NCI-H1436 (cell line): ENCODE results near the gene INVS.
A peak's percentile ranks its signal among the peaks of the same experiment; 100 is the strongest.
"Not testable (repeated sequence)": the region's sequence is repeated elsewhere in the genome, so short reads cannot be mapped to it uniquely, and the experiment has no call there.

Source experiments
- DNase-seq: peaks from one replicate; lab custom pipeline; 2025; lab: John Stamatoyannopoulos, UW

The INVS gene, protein sequence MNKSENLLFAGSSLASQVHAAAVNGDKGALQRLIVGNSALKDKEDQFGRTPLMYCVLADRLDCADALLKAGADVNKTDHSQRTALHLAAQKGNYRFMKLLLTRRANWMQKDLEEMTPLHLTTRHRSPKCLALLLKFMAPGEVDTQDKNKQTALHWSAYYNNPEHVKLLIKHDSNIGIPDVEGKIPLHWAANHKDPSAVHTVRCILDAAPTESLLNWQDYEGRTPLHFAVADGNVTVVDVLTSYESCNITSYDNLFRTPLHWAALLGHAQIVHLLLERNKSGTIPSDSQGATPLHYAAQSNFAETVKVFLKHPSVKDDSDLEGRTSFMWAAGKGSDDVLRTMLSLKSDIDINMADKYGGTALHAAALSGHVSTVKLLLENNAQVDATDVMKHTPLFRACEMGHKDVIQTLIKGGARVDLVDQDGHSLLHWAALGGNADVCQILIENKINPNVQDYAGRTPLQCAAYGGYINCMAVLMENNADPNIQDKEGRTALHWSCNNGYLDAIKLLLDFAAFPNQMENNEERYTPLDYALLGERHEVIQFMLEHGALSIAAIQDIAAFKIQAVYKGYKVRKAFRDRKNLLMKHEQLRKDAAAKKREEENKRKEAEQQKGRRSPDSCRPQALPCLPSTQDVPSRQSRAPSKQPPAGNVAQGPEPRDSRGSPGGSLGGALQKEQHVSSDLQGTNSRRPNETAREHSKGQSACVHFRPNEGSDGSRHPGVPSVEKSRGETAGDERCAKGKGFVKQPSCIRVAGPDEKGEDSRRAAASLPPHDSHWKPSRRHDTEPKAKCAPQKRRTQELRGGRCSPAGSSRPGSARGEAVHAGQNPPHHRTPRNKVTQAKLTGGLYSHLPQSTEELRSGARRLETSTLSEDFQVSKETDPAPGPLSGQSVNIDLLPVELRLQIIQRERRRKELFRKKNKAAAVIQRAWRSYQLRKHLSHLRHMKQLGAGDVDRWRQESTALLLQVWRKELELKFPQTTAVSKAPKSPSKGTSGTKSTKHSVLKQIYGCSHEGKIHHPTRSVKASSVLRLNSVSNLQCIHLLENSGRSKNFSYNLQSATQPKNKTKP

DNA sequence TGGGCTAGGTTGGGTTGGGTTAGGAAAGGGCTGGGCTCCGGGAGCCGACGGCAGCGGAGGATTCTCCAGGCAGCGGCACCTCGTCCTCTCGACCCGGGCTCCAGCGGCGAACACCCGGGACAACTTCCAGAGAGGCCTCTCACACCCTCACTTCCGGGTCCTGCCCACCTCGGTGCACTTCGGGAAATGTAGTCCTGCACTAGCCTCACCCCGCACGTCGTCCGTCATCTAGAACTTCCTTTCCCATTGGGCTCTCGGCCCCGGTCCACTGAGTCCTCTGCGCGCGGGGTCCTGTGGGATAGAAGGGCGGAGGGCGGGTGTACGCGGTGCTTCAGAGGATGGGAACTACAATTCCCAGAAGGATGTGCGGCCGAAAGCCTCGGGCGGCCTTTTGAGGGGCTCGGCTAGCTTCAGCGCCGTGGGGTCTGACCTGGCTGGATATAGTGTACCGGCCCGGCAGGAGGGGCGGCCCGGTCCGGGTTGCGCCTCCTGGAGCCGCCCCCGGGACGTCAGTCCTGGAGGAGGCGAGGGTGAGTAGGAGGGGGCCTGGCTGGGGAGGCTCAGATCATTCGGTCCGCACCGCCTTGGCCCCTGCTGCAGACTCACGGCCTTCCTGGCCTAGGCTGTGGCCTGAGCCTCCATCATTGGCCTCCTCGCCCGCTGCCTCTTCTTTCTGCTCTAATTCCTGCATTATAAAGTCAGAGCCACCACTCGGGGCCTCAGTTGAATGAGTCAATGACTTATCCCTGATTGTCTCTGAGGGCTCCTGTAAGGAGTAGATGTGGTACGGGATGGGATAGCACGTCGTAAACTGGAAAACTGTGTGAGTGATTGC, at the start of gene INVS, which contains the start of gene ERP44:
TSS of gene INVS (plus strand) at position 357 of the 835 bp plus-strand sequence. CDS start 5,279 bp downstream, outside the sequence.
TSS of gene ERP44 (minus strand) at position 114 of the 835 bp plus-strand sequence. CDS start 160 bp downstream, outside the sequence.
- DNase-seq = peak; percentile 98

DNA sequence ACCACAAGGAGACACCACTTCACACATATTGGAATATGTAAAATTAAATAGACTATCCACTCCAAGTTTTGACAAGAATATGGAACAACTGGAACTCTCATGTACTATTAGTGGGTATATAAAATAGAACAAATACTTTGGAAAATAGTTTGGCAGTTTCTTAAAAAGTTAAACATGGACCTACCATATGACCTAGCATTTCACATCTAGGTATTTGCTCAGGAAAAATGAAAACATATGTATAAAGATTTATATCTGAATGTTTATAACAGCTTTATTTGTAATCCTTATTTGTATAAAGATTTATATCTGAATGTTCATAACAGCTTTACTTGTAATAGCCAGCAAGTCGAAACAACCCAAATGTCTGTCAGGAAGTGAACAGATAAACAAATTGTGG, 49.5 kb upstream of the INVS start:
- no peak for DNase-seq

DNA sequence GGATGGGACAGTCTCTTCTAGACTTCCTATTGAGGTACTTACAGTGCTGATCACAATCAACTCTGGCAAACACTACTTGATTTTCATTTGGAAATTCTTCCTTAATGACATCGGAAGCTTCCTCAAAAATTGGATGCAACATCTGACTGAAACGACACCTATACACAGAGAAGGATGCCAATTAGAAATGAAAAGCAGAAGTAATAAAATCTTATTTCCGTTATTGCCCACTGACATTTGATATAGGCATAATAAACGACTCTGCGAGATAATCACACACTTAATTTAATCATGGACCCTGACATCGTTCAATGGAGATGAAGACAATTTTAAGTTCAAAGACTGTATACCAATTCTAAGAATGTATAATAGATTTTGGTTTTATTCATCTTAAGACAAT, 46.7 kb upstream of the INVS start:
- no peak for DNase-seq

DNA sequence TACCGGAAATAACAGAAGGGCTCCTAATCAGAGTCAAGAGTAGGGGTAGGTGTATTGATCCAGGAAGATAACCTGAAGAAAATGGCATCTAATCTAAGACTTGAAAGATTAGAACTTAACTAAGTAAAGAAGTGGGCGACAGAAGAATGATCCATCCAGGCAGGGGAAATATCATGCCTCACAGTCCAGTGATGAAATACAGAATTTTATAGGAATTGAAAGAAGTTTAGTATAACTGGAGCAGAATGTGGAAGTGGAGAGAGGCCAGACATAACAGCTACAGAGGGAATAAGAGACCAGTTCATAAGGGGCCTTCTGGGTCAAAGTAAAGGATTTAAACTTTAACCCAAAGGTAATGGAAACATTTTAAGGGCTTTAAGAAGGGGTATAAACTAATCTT, 42.5 kb upstream of the INVS start:
- no peak for DNase-seq

DNA sequence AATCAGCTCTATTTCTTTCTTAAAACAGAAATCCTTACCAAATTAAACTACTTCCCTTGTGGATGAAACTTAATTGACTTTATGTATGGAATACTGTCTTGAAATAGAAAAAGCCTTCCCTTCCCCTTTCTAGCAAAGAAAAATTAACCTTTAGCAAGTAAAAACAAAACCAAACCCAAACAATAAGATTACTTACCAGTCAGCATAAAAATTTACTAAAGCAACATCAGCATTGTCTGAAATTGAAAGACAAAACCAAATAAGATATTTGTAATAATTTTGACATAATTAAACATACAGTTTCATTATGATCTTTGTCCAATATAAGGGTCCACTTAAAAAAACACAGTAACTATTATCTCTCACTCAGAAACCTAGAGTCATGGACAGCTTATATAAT, 41.4 kb upstream of the INVS start:
- DNase-seq = no peak

DNA sequence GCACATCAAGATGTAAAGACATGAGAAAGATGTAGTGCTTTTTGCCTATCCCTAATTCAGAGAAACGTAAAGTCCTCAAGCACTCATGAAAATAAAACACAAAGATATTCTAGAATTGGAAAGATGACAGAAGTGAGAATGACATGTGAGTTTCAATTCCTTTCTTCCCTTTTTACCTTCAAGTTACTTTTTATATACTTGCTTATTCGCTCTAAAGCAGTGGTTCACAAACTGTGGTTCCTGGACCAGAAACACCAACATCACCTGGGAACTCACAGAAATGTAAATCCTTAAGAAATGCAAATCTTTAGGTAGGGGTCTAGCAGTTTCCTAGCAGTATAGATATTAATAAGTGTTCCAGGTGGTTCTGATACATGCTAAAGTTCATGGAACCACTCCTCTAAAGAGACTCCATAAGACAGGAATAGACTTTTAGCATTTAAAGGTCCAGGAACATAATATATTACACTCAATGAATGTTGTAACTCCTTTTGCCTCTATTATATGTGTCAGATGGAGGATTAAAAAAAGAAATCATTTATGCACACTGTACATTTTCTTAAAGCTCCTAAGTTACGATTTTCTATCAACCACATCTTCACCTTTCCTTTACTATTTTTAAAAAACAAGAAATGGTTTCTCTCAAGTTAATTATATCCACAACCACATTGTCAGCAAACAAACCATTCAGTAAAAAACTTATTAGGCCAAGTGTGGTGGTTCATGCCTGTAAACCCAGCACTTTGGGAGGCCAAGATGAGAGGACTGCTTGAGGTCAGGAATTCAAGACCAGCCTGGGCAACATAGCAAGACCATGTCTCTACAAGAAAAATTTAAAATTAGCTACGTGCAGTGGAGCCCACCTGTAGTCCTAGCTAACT, 40.1 kb upstream of the INVS start:
- DNase-seq = no peak

DNA sequence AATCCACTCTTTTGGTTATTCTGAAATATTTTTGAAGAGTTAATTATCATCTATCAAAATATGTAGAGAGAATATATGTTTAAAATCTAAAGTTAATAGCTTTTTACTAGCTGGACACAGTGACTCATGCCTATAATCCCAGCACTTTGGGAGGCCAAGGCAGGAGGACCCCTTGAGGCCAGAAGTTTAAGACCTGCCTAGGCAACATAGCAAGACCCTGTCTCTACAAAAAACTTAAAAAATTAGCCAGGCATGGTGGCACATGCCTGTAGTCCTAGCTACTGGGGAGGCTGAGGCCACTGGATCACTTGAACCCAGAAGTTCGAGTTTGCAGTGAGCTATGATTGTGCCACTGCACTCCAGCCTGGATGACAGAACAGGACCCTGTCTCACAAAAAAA, 36.4 kb upstream of the INVS start:
- not testable (repeated sequence) for DNase-seq

DNA sequence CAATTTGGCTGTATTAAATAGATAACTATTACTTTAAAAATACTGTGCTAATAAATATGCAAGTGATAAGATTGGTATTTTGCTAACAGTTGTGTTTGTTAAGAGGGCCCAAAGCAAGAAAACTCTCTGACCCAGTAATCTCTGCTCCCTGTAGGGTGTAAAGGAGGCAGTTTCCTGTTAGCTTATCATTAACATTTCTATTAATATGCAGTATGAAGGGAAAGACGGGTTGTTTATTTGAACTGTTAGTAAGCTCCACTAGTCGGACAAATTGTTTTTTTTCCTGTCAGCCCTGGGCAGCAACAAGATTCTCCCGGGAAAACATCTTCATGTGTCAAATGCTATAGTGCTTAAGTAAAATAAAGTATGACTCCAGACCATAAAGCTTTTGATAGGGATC, 35.9 kb upstream of the INVS start:
- DNase-seq = no peak

DNA sequence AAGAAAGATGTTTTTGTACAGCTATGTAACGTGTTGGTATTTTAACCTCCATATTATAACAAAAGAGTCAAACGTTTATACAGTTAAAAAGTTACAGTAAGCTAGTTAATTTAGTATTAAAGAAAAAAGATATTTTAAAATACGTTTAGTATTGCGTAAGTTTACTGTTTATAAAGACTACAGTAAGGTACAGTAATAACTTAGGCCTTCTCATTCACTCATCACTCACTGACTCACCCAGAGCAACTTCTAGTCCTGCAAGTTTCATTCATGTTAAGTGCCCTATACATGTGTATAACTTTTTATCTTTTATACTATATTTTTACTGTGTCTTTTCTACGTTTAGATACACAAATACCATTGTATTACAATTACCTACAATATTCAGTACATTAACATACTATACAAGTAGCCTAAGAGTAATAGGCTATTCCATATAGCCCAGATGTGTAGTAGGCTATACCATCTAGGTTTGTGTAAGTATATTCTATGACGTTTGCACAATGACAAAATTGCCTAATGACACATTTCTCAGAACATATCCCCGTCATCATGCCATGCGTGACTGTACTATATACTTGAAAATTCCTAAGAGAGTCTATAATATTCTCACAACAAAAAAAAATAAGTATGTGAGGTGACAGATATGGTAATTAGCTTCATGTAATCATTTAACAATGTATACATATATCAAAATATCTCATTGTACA, 34.0 kb upstream of the INVS start:
- no peak for DNase-seq

DNA sequence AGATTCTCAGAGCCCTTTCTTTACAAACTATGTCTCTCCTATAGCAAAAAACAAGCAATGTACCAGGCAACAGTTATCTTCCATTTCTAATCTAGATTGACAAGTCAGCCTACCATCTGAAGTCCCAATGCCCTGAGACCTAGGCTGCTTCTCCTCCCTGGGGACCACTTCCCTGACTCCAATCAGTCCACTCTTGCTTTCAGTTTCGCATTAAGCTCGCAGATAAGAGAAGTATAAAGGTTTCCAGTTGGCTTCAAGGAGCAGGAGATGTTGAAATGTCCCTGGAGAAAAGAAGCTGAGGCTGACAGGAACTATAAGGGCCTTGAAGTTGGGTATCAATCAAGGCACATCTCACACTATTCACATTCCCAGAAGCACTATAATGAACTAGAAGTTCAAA, 32.5 kb upstream of the INVS start:
- DNase-seq = peak; percentile 29

DNA sequence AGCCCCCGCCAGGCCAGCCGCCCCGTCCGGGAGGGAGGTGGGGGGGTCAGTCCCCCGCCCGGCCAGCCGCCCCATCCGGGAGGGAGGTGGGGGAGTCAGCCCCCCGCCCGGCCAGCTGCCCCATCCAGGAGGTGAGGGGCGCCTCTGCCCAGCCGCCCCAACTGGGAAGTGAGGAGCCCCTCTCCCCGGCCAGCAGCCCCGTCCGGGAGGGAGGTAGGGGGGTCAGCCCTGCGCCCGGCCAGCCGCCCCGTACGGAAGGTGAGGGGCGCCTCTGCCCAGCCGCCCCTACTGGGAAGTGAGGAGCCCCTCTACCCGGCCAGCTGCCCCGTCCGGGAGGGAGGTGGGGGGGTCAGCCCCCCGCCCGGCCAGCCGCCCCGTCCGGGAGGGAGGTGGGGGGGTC, 31.1 kb upstream of the INVS start:
- not testable (repeated sequence) for DNase-seq

DNA sequence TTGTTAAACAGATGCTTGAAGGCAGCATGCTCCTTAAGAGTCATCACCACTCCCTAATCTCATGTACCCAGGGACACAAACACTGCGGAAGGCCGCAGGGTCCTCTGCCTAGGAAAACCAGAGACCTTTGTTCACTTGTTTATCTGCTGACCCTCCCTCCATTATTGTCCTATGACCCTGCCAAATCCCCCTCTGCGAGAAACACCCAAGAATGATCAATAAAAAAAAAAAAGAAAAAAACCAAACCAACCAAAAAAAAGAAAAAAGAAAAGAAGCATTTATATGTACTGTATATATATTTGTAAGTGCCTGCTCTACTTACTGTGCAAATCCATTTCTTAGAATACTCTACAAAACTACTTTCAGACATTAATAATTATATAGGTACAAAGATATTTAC, 30.0 kb upstream of the INVS start:
- DNase-seq = not testable (repeated sequence)

DNA sequence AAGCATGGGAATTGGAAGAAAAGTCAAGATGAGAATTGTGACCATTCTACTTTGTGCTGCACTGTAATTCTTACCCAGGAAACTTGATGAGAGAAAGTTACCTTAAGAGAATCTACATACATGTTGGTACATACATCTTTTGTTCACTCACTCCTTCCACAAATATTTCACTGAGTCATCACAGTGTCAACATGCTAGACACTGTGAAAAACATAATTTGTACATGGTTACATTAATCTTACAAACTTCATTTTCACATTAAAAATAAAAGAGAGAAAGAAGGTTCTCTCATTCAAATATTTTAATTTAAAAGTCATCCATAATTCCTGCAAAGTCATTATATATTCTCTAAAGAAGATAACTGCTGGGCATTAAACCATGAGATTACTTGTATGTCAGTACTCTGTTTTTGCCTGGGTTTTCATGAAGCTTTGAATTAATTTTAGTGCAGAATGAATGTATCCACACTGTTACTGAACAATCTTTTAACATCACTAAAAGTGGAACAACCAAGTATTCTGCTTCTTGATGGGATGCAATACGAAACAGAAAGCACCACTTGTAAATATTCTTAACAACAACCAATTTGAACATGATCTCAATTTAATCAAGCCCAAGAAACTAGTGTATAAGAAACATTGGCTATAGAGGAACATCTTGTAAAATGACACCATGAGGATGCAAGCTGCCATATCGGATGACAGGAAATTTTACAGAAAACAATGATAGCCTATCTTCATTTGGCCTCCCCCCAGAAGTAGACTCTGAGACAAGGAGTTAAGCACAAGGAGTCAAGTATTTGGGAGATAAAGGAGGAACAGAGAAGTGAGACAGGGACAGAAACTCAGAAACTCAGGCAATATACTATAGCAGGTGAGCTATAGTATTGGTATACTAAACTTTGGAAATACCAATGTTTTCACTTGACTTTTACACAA, 28.7 kb upstream of the INVS start:
- DNase-seq = no peak

DNA sequence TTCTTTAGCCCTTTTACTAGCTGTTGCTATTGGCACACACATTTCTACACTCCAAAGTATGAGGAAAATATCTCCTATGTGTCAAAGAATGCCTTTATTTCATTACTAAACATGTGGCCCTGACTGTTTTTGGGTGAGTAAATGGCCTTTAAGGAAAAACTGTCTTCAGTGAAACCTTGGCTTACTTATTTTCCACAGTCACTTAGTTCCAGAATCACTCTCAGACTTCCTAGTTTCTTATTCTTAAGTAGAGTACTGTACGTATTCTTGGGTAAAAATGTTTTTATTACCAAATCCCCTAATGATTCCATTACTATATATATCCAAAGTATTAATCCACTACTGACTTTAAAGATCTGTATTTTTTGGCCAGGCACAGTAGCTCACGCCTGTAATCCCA, 27.8 kb upstream of the INVS start:
- DNase-seq = no peak

DNA sequence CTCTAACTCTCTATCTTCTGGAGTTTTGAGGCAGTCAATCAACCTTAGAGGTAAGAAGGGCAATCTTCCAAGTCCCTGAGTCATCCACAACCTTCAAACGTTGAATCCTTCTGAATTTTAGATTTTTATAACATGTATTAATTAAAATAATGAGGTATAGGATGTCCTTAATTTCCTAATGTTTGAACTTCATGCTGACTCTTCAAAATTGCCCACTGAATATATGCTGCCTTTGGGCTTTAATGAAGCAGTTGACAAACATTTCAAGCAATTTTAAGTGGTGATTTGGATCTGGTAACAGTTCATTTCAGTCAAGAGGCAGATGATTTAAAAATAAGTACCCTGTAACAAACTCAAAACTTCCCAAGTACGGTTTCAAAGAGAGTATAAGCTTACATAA, 26.2 kb upstream of the INVS start:
- no peak for DNase-seq

DNA sequence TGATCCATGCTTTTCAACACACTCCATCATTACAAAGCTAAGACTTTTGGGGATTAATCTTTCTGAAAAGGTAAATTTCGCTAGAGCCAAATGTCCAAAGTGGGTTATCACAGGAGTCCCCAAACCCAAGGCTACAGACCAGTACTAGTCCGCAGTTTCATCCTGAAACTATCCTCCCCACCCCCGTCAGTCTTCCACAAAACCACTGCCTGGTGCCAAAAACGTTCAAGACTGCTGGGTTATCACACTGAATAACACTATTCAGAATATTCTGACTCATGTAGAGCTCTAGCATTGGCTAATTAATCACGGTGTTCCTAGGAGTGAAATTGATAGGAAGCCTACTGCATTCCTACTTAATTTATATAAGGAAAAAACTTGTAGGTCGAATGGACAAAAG, 24.9 kb upstream of the INVS start:
- DNase-seq = no peak

DNA sequence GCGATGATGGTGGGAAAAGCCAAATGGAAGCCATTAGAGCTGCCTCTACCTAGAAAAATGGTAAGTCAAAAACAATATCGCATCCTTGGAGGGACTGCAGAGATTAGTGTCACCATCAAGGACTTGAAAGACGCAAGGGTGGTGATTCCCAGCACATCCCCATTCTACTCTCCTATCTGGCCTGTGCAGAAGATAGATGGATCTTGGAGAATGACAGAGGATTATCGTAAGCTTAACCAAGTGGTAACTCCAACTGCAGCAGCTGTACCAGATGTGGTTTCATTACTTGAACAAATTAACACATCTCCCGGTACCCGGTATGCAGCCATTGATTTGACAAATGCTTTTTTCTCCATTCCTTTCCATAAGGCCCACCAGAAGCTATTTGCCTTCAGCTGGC, 24.1 kb upstream of the INVS start:
- no peak for DNase-seq

DNA sequence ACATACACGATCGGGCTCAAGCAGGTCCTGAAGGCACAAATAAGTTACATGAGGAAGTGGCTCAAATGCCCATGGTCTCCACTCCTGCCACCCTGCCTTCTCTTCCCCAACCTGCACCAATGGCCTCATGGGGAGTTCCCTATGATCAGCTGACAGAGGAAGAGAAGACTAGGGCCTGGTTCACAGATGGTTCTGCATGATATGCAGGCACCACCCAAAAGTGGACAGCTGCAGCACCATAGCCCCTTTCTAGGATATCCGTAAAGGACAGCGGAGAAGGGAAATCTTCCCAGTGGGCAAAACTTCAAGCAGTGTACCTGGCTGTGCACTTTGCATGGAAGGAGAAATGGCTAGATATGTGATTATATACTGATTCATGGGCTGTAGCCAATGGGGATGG, 22.8 kb upstream of the INVS start:
- DNase-seq = not testable (repeated sequence)

DNA sequence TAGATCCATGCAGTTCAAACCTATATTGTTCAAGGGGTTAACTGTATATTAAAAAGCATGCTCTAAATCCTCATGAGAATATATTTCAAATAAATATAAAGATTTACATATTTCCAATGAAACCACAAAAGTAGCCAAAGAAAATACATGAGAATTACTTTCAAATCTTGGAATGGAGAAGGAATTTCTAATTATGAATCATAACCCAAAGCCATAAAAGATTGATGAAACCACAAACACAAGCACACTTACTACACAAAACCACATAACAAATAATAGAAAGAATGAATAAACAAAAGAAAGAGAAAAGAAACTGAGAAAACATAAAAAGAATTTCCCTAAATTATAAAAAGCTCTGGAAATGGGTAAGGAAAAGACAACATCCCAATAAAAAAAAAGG, 16.3 kb upstream of the INVS start:
- DNase-seq = no peak
